Fibroblast of skin of left quadriceps (primary cell): Measurements from ENCODE around the gene CBL.
A peak's percentile ranks its signal among the peaks of the same experiment; 100 is the strongest.

Experiments used
- DNase-seq, 2 experiments: peaks; one replicate each; pipeline ENCODE4 v3.0.0-alpha.2; 2013; ENCODE audit warnings: low read depth in 2 of 2

The CBL gene

GRCh38 chr11:119345685-119346084, 139.5 kb downstream of the CBL start:
- no peak for DNase-seq

DNA sequence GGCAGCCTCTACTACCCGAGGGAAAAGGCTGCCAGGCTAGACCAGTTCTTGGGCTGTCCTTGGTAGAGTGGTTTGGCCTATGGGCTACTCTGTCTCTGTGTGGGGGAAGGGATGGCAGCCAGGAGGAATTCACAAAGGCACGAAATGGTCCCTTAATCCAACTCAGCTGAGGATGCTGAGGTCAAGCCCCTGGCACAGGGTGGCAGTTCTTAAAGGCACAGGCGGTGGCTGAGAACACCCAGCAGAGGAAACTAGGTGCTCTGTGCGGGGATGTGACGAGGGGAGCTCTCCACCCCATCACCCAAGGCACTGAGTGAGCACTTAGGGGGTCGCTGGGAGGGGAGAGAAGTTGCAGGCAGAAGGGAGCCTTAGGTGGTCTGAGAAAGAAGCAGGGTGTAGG, 140.5 kb downstream of the CBL start, which contains the start of gene MFRP:
MFRP (minus strand) TSS at position 101 of the 400 bp plus-strand sequence. CDS start 192 bp downstream, outside the sequence.
- no peak for DNase-seq

DNA sequence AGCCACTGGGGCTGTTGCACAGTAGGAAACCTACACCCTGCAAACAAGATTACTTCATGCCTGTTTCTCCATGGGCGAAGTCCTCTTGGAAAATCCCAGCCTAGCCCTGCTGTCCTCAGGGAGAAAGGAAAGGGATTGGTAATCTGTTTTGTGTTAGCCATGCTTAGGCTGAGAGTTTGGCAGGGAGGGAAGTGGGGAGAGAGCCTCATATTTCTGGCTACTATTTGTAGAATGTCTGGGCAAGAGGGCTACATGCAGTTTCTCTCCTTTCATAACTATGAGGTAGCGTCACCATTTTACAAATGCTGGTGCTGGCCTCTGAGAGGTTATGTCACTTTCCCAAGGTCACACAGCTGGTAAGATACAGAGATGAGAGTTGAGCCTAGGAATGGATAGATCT, 141.1 kb downstream of the CBL start:
- peak in 1 of 2 experiments; percentile 47 for DNase-seq

GRCh38 chr11:119347940-119348605, 141.9 kb downstream of the CBL start:
- DNase-seq: no peak

GRCh38 chr11:119350302-119350701, 144.2 kb downstream of the CBL start:
- DNase-seq: no peak

DNA sequence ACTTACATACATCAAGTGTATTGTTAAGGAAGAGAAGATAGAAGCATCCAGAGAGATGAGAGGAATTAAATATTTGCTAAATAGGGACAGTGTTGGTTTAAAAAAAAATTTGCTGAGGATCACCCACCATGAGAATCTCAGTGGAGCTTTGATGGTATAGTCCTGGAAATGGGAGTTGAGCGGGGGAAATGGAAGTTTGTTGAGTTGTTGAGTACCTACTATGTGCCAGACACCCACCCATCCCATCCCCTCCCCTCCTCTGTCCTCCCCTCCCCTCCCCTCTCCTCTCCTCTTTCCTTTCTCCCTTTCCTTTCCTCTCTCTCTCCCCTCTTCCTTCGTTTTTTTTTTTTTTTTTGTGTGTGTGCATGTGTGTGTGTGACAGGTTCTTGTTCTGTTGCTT, 145.1 kb downstream of the CBL start:
- DNase-seq: no peak

DNA sequence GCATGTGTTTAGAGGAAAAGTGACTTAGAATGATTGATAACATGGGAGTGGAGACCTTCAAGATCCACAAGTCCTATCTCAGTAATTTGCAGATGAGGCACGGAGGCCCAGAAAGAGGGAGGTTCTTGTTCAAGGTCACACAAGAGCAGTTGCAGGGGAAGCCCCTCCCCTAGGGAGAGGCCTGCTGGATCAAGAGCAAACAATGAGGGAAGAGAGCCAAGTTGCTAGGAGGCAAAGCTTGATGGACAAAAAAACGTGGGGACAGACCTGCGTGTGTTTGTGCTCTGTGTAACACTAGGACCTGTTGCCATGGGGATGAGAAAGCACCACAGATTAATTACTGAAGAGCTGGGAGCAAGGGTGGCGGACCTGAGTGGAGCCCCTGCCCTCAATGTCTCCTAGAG, 146.7 kb downstream of the CBL start:
- DNase-seq: no peak

DNA sequence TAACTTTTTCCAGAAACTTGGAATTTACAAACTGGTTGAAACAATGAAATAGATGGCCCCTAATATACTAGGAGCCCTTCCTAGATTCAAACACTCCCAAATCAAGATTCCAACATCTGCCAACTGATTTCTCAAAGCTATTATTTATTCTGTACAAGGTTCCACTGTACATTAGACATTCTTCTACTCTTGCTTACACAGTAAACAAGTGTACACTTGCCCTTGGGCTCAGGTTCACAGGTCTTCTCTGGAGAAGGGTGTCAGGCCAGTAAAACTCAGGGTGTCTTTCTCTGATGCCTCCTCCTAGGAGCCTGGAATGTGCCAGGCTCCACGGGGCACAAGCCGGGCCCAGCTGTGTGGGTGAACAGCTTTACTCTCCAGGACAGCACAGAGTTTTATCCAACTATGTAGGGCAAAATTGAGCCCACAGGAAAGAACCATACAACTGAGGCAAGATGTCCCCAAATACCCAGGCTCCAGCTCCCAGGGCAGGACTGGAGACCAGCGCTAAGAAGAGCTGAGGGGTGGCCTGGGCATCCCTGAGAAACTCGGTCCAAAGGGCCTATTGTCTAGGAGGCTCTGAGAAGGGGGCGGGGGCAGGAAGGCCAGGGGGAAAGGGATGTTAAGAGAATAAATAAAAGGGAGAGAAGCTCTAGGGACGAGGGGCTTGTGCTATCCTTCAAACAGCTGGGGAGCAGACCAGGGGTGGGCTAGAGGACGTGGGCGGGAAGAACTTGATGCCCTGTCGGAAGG, 149.1 kb downstream of the CBL start:
- DNase-seq: no peak

- no peak for DNase-seq
Measured at GRCh38 chr11:119356349-119357031, 150.4 kb downstream of the CBL start.

DNA sequence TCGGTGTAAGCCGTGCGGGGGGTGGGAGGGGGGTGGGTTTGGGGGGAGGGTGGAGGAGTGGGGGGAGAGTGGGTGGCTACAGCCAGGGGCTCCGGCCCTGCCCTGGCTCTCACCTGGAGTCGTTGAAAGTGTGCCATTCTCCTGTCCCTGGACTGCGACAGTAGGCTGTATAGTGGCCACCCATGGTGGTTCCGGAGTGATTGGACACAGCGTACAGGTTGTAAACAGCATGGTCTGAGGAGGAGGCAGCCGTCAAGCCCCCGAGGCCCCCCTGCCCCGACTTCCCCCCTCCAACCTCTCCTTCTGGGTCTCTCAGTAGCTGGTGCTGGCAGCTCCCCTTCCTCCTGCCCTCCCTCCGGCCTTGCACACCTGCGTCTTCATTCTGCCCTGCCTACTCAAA, 150.9 kb downstream of the CBL start:
- DNase-seq: no peak
